ENCODE measurements around the gene ECHS1. TPM values are rescaled to one million over a fixed set of nuclear protein-coding genes. Genes with fewer than 3 reads are reported as not detected.

The ECHS1 gene
- total RNA-seq, 1 experiment from 2014 or later: 156 TPM

DNA sequence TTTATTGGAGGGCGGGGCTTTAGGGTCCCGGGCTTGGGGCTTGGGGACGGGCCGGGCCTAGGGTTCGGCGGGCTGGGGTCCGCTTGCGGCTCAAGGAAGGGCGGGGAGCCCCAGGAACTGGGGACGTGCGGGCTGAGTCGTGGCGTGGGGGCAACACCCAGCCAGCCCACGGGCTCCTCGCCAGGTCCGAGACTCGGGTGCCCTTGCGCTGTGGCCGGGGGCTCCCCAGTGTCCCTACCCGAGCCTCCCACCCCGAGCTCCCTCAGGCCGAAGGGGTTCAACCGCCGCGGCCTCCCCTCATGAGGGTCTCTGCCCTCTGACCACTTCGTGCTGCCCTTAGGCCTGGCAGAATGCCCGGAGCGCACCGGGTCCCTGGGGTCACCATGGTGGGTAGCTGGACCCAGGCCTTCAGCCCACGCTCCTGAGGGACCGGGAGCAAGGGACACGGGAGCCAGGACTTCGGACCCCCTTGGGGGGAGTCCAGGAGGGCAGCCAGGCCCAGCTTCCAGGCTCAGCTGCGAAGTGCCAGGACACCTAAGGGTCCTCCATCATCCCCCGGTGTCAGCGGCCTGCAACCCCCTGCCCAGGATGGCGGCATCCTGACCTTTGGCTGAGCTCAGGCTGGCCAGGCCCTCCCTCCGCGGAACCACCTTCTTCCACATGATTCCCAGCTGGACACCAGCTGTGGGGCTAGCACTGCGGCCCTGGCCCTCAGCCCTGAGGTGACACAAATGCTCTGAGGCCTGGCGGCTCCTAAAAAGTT, 14.8 kb downstream of the ECHS1 start:
- DNase-seq (ENCODE audit: low spot score): no peak

DNA sequence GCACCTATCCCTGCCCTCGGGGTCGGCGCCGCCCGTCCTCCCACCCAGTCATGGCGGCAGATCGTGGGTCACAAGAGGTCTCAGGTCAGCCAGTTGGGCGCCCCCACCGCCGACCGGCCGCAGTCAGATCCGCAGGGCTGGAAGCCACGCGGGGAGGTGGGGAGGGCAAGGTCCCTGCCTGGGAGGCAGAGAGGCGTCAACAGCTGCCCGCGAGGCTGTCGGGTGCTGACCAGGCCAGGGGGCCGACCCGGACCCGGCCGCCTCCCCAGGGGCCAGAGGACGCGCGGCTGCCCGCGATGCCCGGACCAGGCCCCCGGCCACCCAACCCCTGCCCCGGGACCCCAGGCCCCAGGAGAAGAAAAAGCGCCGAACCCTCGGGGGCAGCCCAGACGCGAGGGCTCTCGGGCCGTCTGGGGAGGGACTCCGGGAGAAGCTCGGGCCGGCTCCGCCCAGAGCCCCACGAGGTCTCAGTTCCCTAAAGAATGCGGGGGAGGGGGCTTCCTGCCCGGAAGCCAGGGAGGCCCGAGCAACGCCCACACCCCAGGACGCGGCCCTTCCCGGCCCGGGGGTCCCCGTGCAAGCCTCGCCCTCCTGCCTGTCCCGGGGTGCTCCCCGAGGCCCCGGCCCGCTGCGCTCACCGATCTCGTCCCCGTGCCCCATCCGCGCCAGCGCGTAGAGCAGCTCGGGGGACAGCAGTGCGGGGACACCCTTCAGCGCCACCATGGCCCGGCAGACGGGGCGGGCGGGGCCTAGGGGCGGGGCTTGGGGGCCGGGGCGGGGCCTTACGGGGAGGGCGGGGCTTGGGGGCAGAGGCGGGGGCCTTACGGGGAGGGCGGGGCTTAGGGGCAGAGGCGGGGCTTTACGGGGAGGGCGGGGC, 15.6 kb downstream of the ECHS1 start, which contains the start of gene FUOM:
TSS of gene FUOM (minus strand) at position 735 of the 877 bp plus-strand sequence. CDS start at position 723, 12 bp downstream.
- no peak for DNase-seq (ENCODE audit: low spot score)

DNA sequence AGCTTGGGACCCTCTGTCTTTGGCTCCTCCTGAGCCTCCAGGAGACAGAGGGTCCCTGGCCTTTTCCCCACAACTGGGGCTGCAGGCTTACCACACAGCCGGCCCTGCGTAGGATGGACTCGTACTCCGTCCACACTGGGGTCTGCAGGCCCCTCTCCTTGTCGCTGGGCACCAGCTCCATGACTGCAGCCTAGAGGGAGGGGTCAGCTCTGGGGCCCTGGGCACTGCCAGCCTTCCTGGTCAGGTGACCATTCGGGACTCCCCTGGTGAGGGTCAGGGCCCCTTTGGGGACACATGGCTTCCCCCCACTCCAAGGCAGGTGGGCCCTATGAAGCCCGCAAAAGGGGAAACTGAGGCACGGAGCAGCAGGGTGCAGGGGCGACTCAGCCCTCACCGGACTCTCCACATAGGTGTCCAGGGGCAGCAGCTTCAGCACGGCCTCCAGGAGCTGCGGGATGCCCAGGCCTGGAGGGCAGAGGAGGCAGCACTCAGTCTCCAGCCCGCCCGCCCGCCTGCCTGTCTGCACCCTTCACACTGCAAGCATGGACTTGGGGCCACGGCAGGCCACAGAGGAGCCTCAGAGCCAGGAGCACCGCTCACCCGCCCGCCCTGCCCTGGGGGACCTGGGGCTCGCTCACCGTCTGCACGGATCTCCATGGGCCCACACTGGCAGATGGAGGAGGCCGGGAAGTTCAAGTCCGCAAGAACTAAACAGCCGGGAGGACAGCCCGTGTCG, 16.4 kb downstream of the ECHS1 start:
- no peak for DNase-seq (ENCODE audit: low spot score)

- no peak for DNase-seq (ENCODE audit: low spot score)
Observed at GRCh38 chr10:133355991-133356390, 17.2 kb downstream of the ECHS1 start.

DNA sequence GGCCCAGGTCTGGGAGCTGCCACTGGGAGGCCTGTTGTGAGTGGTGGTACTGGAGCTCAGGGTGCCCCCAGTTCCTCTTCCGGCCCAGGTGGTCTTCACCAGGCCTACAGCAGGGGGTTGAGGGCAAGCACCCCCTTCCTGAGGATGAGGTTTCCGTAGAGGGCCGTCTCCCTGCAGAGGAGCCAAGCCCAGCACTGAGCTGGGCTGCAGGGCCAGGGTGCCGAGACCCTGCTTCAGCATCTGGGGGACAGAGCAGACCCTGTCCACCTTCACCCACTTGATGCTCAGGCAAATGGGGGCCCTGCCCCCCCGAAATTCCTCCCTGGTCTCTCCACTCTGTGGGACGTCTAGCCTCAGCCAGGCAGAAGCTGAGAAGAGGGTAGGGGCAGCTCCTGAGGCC, 17.9 kb downstream of the ECHS1 start:
- DNase-seq (ENCODE audit: low spot score): no peak

DNA sequence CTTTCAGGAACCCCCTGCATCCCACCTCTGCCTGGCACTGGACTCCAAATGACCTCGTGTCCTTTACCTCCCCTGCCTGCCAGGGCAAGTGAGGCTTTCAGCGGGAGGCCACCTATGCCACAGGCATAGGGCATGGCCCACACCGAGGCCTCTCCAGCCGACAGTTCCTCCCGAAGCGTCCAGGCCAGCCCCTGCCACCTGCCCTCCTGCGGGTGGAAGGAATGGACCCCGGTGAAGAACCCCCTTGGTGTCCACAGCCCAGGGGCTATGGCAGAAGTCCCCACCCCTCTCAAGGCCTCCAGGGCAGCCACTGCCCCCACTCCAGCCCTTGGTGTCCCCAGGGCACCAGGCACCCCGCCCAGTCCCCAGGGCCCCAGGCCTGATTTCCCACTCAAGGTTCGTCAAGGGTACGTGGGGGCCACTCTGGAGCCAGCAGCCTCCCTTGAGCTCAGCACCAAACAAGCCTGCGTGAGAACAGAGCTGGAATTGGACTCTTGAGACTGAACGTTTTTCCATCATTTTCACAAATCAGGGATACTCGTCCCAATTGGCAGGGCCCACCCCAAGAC, 18.4 kb downstream of the ECHS1 start:
- DNase-seq (ENCODE audit: low spot score): no peak

GRCh38 chr10:133353988-133354605, 19.1 kb downstream of the ECHS1 start:
- DNase-seq (ENCODE audit: low spot score): no peak

GRCh38 chr10:133353202-133353959, 19.8 kb downstream of the ECHS1 start:
- DNase-seq (ENCODE audit: low spot score): no peak

GRCh38 chr10:133351408-133352318, 21.5 kb downstream of the ECHS1 start:
- no peak for DNase-seq (ENCODE audit: low spot score)

DNA sequence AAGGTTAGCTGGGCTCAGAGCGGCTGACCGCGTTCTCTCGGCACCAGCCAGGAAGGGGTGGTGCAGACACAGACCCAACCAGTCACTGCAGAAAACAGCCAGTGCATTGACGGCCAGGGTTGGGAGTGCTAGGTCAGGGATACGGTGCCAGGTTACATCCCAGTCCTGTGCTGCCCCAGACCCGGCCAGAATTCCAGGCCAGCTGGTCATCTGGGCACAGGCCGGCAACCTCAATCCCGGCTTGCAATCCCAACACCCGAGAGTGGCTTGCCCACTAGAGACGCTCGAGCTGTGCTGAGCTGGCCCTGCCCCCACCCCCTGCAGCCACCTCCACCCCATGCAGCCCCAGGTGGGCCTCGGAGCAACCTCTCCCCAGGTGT, 22.2 kb downstream of the ECHS1 start:
- DNase-seq (ENCODE audit: low spot score): no peak

GRCh38 chr10:133350283-133350949, 22.7 kb downstream of the ECHS1 start:
- DNase-seq (ENCODE audit: low spot score): no peak

DNA sequence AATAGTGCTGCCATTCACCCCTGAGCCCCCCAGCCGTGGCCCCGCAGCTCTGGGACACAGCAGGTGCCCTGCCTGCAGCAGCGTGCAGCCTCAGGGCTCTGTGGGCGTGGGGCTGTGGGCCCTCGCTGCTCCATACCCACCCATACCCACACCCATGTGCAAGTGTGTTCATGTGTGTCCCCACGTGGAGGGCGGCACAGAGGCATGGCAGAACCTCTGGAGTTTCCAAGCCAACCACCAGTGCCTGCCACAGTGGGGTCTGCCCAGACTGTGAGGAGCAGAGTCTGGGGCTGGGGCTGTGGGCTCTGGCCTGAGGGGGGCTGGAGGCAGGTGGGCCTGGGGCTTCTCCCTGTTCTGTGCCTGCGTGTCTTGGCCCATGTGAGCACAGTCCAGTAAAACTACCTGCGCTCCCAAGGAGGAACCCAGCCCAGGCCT, 23.6 kb downstream of the ECHS1 start:
- no peak for DNase-seq (ENCODE audit: low spot score)

- DNase-seq (ENCODE audit: low spot score): no peak
Observed at GRCh38 chr10:133349160-133349568, 24.0 kb downstream of the ECHS1 start.

- DNase-seq (ENCODE audit: low spot score): no peak
Observed at GRCh38 chr10:133347710-133348517, 25.2 kb downstream of the ECHS1 start.

GRCh38 chr10:133346413-133346812, 26.7 kb downstream of the ECHS1 start:
- DNase-seq (ENCODE audit: low spot score): no peak

GRCh38 chr10:133344236-133344635, 28.9 kb downstream of the ECHS1 start:
- no peak for DNase-seq (ENCODE audit: low spot score)

DNA sequence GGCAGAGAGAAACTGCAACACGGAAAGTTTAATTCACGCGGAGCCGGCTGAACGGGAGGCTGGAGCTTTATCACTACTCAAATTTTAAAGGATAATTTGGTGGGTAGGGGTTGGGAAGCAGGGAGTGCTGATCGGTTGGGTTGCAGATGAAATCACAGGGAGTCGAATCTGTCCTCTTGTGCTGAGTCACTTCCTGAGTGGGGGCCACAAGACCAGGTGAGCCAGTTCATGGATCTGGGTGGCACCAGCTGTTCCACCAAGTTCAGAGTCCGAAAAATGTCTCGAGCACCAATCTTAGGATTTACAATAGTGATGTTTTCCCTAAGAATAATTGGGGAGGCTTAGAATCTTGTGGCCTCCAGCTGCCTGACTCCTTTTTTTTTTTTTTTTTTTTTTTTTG, 29.6 kb downstream of the ECHS1 start:
- no peak for DNase-seq (ENCODE audit: low spot score)

DNA sequence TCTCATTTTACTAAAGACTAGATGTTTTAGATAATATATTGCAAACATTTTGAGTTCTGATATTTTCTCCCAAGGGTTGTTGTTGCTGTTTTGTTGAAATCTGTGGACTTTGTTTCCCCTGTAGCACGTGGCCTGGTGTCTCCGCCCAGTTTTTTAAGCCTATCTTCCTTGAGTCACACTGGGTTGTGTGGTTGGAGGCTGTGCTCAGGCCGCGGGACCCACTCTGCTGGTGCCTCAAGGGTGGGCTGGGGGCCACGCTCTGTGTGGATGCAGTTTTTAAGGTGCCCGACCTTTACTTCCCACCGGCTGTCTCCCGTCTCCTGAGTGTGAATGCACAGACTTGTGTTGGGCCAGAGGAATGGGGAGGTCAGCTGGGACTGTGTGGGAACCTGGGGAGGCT, 30.2 kb downstream of the ECHS1 start:
- DNase-seq (ENCODE audit: low spot score): no peak
